Testis (tissue), 3 donors: ENCODE measurements around the gene GALNT12. TPM values are rescaled to one million over a fixed set of nuclear protein-coding genes. Genes with fewer than 3 reads are reported as not detected.

Source experiments
- DNase-seq: peaks from one replicate; pipeline ENCODE4 v3.0.0-alpha.2; 2019
- H3K27ac ChIP-seq, 2 donors: fragments of 200-600 bp; sonication (generic); one replicate each; pipeline ENCODE4 v1.5.1; 2019
- H3K27me3 ChIP-seq: fragments of 200-600 bp; sonication (generic); one replicate; pipeline ENCODE4 v1.5.1; 2019
- H3K36me3 ChIP-seq: fragments of 200-600 bp; sonication (generic); one replicate; pipeline ENCODE4 v1.5.1; 2017; ENCODE audit warnings: low read depth; ENCODE audit errors: missing control alignments
- H3K4me1 ChIP-seq: fragments of 200-600 bp; sonication (generic); one replicate; pipeline ENCODE4 v1.5.1; 2019
- H3K4me3 ChIP-seq, 2 donors: fragments of 200-600 bp; sonication (generic); one replicate each; pipeline ENCODE4 v1.5.1; 2017 to 2019
- H3K9me3 ChIP-seq: fragments of 200-600 bp; sonication (generic); one replicate; pipeline ENCODE4 v1.5.1; 2017
- CTCF ChIP-seq, 3 experiments: fragments of 450-650 bp in 2 of 3; fragments of 200-600 bp in 1 of 3; sonication (generic) in 1 of 3; IDR thresholded peaks; one replicate each; pipeline ENCODE4 v1.5.1; 2016 to 2019; ENCODE audit warnings: antibody characterized with exemption in 3 of 3, mild to moderate bottlenecking in 2 of 3, moderate library complexity in 1 of 3
- POLR2A ChIP-seq: fragments of 450-650 bp; IDR thresholded peaks from one replicate; pipeline ENCODE4 v1.6.1; 2017; ENCODE audit warnings: antibody characterized with exemption, mild to moderate bottlenecking, moderate library complexity
- WGBS, 2 donors: methylation state at CpG; one replicate each; pipeline ENCODE4 v1.1.5; 2018; 5-methylcytosine and 5-hydroxymethylcytosine counted together
- intact Hi-C: fragments of 100-400 bp; cut with DNase I; formaldehyde crosslinking; loops from one replicate; pipeline ENCODE4 v1.15.1; 2023; ENCODE audit warnings: low total_unique reads
- polyA plus RNA-seq: library from polyadenylated mRNA; stranded (reverse); fragments of 350-450 nt; fragmentation: Illumina TruSeq; extraction: RNeasy Lipid Tissue Mini Kit (QIAGEN cat#74804); gene quantifications from one replicate; pipeline ENCODE4 v1.2.3, GENCODE V29; 2014; ENCODE audit warnings: low read depth, low replicate concordance; ENCODE audit not compliant: insufficient read depth
- total RNA-seq, 2 donors: library from RNA; depleted of rRNA; stranded (reverse); fragments of >200 nt; gene quantifications; one replicate each; pipeline ENCODE4 v1.2.3, GENCODE V29; 2016

Gene GALNT12
- total and polyA plus RNA-seq, 3 donors from 2014 or later = 6.9 to 8.0 (median 7.5) TPM

GRCh38 chr9:98780059-98780749 lies 27.3 kb upstream of the GALNT12 start:
- no peak for DNase-seq
- no peaks in the 10 kb centered on the region for H3K9me3 ChIP-seq
- no peaks in the 10 kb centered on the region for H3K36me3 ChIP-seq
- intact Hi-C loops = no loop called here
- TF ChIP-seq CTCF (IDR thresholded peaks at IDR 0.05) (no peak), POLR2A (no peak)
- no peaks in the 10 kb centered on the region for H3K4me1 ChIP-seq
- WGBS, 2 donors = 92 to 97% methylated on average over 11 of the region's 11 CpGs
- H3K27ac ChIP-seq = no peak overlapping the region
- H3K4me3 ChIP-seq = no peak overlapping the region
- H3K27me3 ChIP-seq = no peaks in the 10 kb centered on the region

- no peak for TF ChIP-seq CTCF (IDR thresholded peaks at IDR 0.05)
- no peak for TF ChIP-seq POLR2A
- Histone ChIP-seq H3K27ac (no peak overlapping the region), H3K4me3 (no peak overlapping the region), H3K9me3 (no peaks in the 10 kb centered on the region), H3K36me3 (no peaks in the 10 kb centered on the region), H3K4me1 (no peaks in the 10 kb centered on the region), H3K27me3 (no peaks in the 10 kb centered on the region)
- WGBS, 2 donors = 89 to 90% methylated on average over 10 to 11 of the region's 11 CpGs
- intact Hi-C loops = no loop called here
- DNase-seq = no peak
These were observed 25.7 kb upstream of the GALNT12 start for GRCh38 chr9:98781588-98782383.

DNA sequence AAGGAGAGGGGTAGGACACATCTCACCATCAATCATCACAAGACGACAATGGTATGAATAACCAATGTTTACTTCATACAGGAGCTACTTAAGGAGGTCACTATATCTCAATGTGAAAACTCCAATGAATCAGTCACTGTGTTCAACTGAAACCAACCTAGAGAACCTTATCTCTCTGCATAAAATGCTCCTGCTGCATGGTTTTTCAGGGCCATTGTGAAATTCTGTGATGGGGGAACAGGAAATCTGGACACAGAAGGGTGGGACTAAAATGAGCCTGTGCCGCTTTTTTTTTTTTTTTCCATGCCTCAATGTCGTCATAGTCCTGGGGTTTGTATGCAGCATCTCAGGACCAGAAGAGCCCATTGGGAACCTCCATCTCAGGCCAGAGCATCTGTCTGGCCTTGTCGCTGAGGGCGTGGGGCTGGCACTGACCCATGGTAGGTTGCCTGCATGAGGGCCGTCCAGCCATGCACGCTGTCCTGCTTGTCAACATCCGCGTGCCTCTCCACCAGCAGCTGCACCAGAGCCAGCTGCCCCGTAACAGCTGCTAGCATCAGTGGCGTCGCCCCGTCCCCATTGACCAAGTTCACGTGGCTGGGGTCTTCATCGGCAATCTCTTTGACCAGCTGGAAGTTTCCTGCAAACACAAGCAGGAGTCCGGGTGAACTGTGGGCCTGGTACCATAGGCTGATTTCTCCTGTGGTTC lies 23.8 kb upstream of the GALNT12 start:
- H3K27ac ChIP-seq = no peak overlapping the region
- no peaks in the 10 kb centered on the region for H3K36me3 ChIP-seq
- no peak for TF ChIP-seq CTCF (IDR thresholded peaks at IDR 0.05)
- TF ChIP-seq POLR2A = no peak
- intact Hi-C loops = no loop called here
- H3K4me3 ChIP-seq = no peak overlapping the region
- peak; percentile 3 for DNase-seq
- WGBS, 2 donors = 92 to 97% methylated on average over 11 to 12 of the region's 16 CpGs
- no peaks in the 10 kb centered on the region for H3K9me3 ChIP-seq
- H3K27me3 ChIP-seq = no peaks in the 10 kb centered on the region
- H3K4me1 ChIP-seq = no peaks in the 10 kb centered on the region

GRCh38 chr9:98784831-98785806 lies 22.4 kb upstream of the GALNT12 start:
- TF ChIP-seq CTCF (IDR thresholded peaks at IDR 0.05) (no peak), POLR2A (no peak)
- Histone ChIP-seq H3K4me1 (no peaks in the 10 kb centered on the region), H3K9me3 (no peaks in the 10 kb centered on the region), H3K27me3 (no peaks in the 10 kb centered on the region), H3K27ac (no peak overlapping the region), H3K4me3 (no peak overlapping the region), H3K36me3 (no peaks in the 10 kb centered on the region)
- peak; percentile 6 for DNase-seq
- WGBS, 2 donors = 75 to 77% methylated on average over 10 to 11 of the region's 11 CpGs
- intact Hi-C loops = no loop called here
